Endothelial cell of umbilical vein (primary cell): ENCODE data around the gene INPP5B. TPM values are rescaled to one million over a fixed set of nuclear protein-coding genes. Genes with fewer than 3 reads are reported as not detected.

ENCODE experiments used
- BruUV-seq: library from RNA; stranded (reverse); fragments of 400-500 nt; replicated peaks from 2 replicates; lab custom pipeline; 2021; lab: Mats Ljungman, UMichigan
- CTCF ChIA-PET: fragments of 300-600, 350-600 bp; sonication (Branson Sonifier 250); formaldehyde crosslinking; loops from one replicate; lab custom pipeline; 2021; ENCODE audit warnings: antibody characterized with exemption, inconsistent platforms; lab: Charles Lee
- POLR2A ChIA-PET: fragments of 300-600, 350-600 bp; sonication (Branson Sonifier 250); formaldehyde crosslinking; loops from one replicate; lab custom pipeline; 2021; ENCODE audit warnings: antibody characterized with exemption, inconsistent platforms; lab: Charles Lee
- DNase-seq: peaks from one replicate; pipeline ENCODE4 v3.0.0-alpha.2; 2011; ENCODE audit warnings: low read depth, low spot score
- FAIRE-seq: peaks from 2 replicates; lab custom pipeline; 2011; peaks lifted over from hg19 to GRCh38; lab: Jason Lieb, UNC
- H2AFZ ChIP-seq: 2 replicates; pipeline ENCODE4 v1.6.0; 2012; ENCODE audit warnings: low read depth, low read length, control low read depth, inconsistent platforms
- H3K27ac ChIP-seq: 2 replicates; pipeline ENCODE4 v1.5.1; 2011; ENCODE audit warnings: low read depth, mild to moderate bottlenecking, control low read depth, low read length, moderate library complexity; ENCODE audit not compliant: insufficient read depth
- H3K27me3 ChIP-seq, 2 experiments: 2 replicates each; pipeline versions ENCODE4 v1.6.0 to v1.6.1; 2011; ENCODE audit warnings: low read length in 2 of 2, mixed read lengths in 1 of 2; ENCODE audit not compliant: control insufficient read depth in 2 of 2, insufficient read depth in 2 of 2
- H3K36me3 ChIP-seq, 2 experiments: 2 replicates in 1 of 2; 3 replicates in 1 of 2; pipeline ENCODE4 v1.5.1; 2011; ENCODE audit warnings: low read length in 2 of 2, mild to moderate bottlenecking in 1 of 2, moderate library complexity in 1 of 2; ENCODE audit not compliant: control insufficient read depth in 2 of 2, insufficient read depth in 2 of 2; ENCODE audit errors: extremely low read depth in 1 of 2
- H3K4me1 ChIP-seq: 3 replicates; pipeline ENCODE4 v1.5.1; 2011; ENCODE audit warnings: mild to moderate bottlenecking, low read length; ENCODE audit not compliant: control insufficient read depth, insufficient read depth; ENCODE audit errors: extremely low read depth
- H3K4me2 ChIP-seq: 2 replicates; pipeline ENCODE4 v1.6.1; 2011; ENCODE audit warnings: low read length, control low read depth, mixed read lengths; ENCODE audit not compliant: insufficient read depth
- H3K4me3 ChIP-seq, 3 experiments: fragments of 200-600 bp in 1 of 3; sonication (generic), shearing (Covaris generic) in 1 of 3; replicated peaks in 1 of 3; 2 replicates each; pipeline ENCODE4 v1.5.1; 2011 to 2016; ENCODE audit warnings: control low read depth in 3 of 3, low read length in 3 of 3, mild to moderate bottlenecking in 2 of 3, inconsistent platforms in 1 of 3, low read depth in 1 of 3, moderate library complexity in 1 of 3; ENCODE audit not compliant: insufficient read depth in 1 of 3
- H3K79me2 ChIP-seq: 2 replicates; pipeline ENCODE4 v1.6.0; 2012; ENCODE audit warnings: low read length, inconsistent platforms; ENCODE audit not compliant: control insufficient read depth, insufficient read depth
- H3K9ac ChIP-seq: replicated peaks from 2 replicates; pipeline ENCODE3; 2011; ENCODE audit warnings: low read length, control low read depth; ENCODE audit not compliant: insufficient read depth; ENCODE audit errors: extremely low read depth
- H3K9me1 ChIP-seq: replicated peaks from 3 replicates; pipeline ENCODE4 v1.6.0; 2011; ENCODE audit warnings: mild to moderate bottlenecking, low read length; ENCODE audit not compliant: control insufficient read depth, insufficient read depth; ENCODE audit errors: extremely low read depth
- H3K9me3 ChIP-seq: replicated peaks from 2 replicates; pipeline ENCODE4 v1.5.1; 2012; ENCODE audit warnings: low read length, inconsistent platforms; ENCODE audit not compliant: control insufficient read depth, insufficient read depth
- H4K20me1 ChIP-seq: replicated peaks from 2 replicates; pipeline ENCODE3; 2011; ENCODE audit warnings: mild to moderate bottlenecking, low read length; ENCODE audit not compliant: control insufficient read depth, insufficient read depth; ENCODE audit errors: extremely low read depth
- EZH2 ChIP-seq: IDR thresholded peaks from 2 replicates; pipeline ENCODE4 v1.6.1; 2012; ENCODE audit warnings: borderline replicate concordance, low read depth, mild to moderate bottlenecking, moderate library complexity, low read length, inconsistent platforms; ENCODE audit not compliant: severe bottlenecking
- FOS ChIP-seq: IDR thresholded peaks from 2 replicates; pipeline ENCODE4 v1.6.1; 2011; ENCODE audit warnings: mild to moderate bottlenecking, low read length, moderate library complexity, borderline replicate concordance; ENCODE audit not compliant: insufficient read depth
- GATA2 ChIP-seq: IDR thresholded peaks from 2 replicates; pipeline ENCODE4 v1.7.0; 2011; ENCODE audit warnings: low read depth, mild to moderate bottlenecking, moderate library complexity, mixed read lengths, low read length; ENCODE audit not compliant: insufficient read length, insufficient read depth
- JUN ChIP-seq: IDR thresholded peaks from 2 replicates; pipeline ENCODE4 v1.6.1; 2011; ENCODE audit warnings: borderline replicate concordance, low read depth; ENCODE audit not compliant: insufficient read length, insufficient read depth
- MAX ChIP-seq: IDR thresholded peaks from 2 replicates; pipeline ENCODE4 v1.6.1; 2011; ENCODE audit not compliant: insufficient read depth, insufficient read length
- MYC ChIP-seq: IDR thresholded peaks from one replicate; pipeline ENCODE4 v1.6.1; 2011; ENCODE audit warnings: mild to moderate bottlenecking, low read depth, low read length
- POLR2A ChIP-seq: IDR thresholded peaks from 2 replicates; pipeline ENCODE4 v1.6.1; 2012; ENCODE audit warnings: low read depth, mild to moderate bottlenecking, control low read depth, low read length
- POLR2AphosphoS5 ChIP-seq: IDR thresholded peaks from 2 replicates; pipeline ENCODE4 v1.6.1; 2012; ENCODE audit warnings: low read depth, mild to moderate bottlenecking, control low read depth, low read length, moderate library complexity; ENCODE audit not compliant: insufficient read depth
- dilution Hi-C: fragments of 300-500 bp; cut with MboI; formaldehyde crosslinking; loops from one replicate; pipeline ENCODE4 v1.15.0; 2019; ENCODE audit warnings: low sequenced_read_pairs; ENCODE audit not compliant: extremely low pct_ligation_motif_present
- intact Hi-C: fragments of 100-400 bp; cut with micrococcal nuclease; formaldehyde crosslinking; loops from one replicate; pipeline ENCODE4 v1.10.0; 2022
- polyA plus RNA-seq, 4 experiments: library from polyadenylated mRNA; depleted of rRNA in 3 of 4; stranded (reverse) in 3 of 4; unstranded in 1 of 4; fragments of >200 nt; gene quantifications; 2 replicates each; pipeline versions ENCODE4 v1.2.1 to v1.2.3, GENCODE V29; 2011 to 2012; ENCODE audit warnings: missing spikeins in 1 of 4
- total RNA-seq: library from RNA; stranded (reverse); gene quantifications from 2 replicates; pipeline ENCODE4 v1.2.3, GENCODE V29; 2021
- TF ChIP-seq, protein P1 (sequence below), 2 donors: IDR thresholded peaks; 1 replicate in 1 of 2; 2 replicates in 1 of 2; pipeline ENCODE4 v1.5.1; 2011; ENCODE audit warnings: low read length in 2 of 2, mild to moderate bottlenecking in 2 of 2, moderate library complexity in 2 of 2, control low read depth in 1 of 2, inconsistent platforms in 1 of 2, low read depth in 1 of 2; ENCODE audit not compliant: insufficient read depth in 1 of 2; ENCODE audit errors: extremely low read depth in 1 of 2

The INPP5B gene
- total and polyA plus RNA-seq, 2 donors (not counting 3 experiments of a cell fraction or from before 2014, with no cell fraction given), result 7.4 to 14.7 TPM

- dilution Hi-C loops, result no loop called here
- Histone ChIP-seq H3K9ac (no peak overlapping the region), H3K9me1 (no peaks in the 10 kb centered on the region), H3K9me3 (no peaks in the 10 kb centered on the region), H3K36me3 (peaks cover 0 to 12% of the 10 kb centered on the region in 2 experiments), H3K4me2 (no peak overlapping the region), H4K20me1 (no peaks in the 10 kb centered on the region), H3K27ac (peak overlapping the region; percentile 93), H3K79me2 (no peaks in the 10 kb centered on the region), H3K4me1 (peaks cover 12% of the 10 kb centered on the region), H3K27me3 (no peaks in the 10 kb centered on the region), H3K4me3 (no peak overlapping the region), H2AFZ (no peak overlapping the region)
- BruUV-seq, result no TSS peak
- DNase-seq, result no peak
- FAIRE-seq, result peak; percentile 59
- POLR2A ChIA-PET, result no interaction called here
- CTCF ChIA-PET, result no interaction called here
- intact Hi-C loops, result loop anchor here (5.0 kb wide), 1 partner anchor 53 kb away; no protein-coding TSS in a partner anchor
- TF ChIP-seq MAX (no peak), EZH2 (no peak), POLR2A (no peak)
Measured at GRCh38 chr1:37945251-37945650, 1.6 kb downstream of the INPP5B start.

GRCh38 chr1:37944816-37945215 lies 2.0 kb downstream of the INPP5B start:
- dilution Hi-C loops (no loop called here), intact Hi-C loops (loop anchor here (5.0 kb wide), 1 partner anchor 53 kb away; no protein-coding TSS in a partner anchor)
- no peaks in the 10 kb centered on the region for H3K79me2 ChIP-seq
- no TSS peak for BruUV-seq
- peaks cover 12% of the 10 kb centered on the region for H3K4me1 ChIP-seq
- no peak overlapping the region for H2AFZ ChIP-seq
- ChIA-PET CTCF (no interaction called here), POLR2A (no interaction called here)
- H3K9ac ChIP-seq, result no peak overlapping the region
- no peaks in the 10 kb centered on the region for H3K9me1 ChIP-seq
- no peaks in the 10 kb centered on the region for H4K20me1 ChIP-seq
- H3K36me3 ChIP-seq, result peaks cover 0 to 14% of the 10 kb centered on the region in 2 experiments
- no peaks in the 10 kb centered on the region for H3K27me3 ChIP-seq
- no peak overlapping the region for H3K4me2 ChIP-seq
- no peaks in the 10 kb centered on the region for H3K9me3 ChIP-seq
- H3K4me3 ChIP-seq, result no peak overlapping the region
- H3K27ac ChIP-seq, result no peak overlapping the region
- DNase-seq (no peak), FAIRE-seq (no peak)
- TF ChIP-seq MAX (no peak), POLR2A (no peak), EZH2 (no peak), MYC (no peak), JUN (no peak), GATA2 (no peak), POLR2AphosphoS5 (no peak), FOS (no peak)
- TF ChIP-seq, protein P1, sequence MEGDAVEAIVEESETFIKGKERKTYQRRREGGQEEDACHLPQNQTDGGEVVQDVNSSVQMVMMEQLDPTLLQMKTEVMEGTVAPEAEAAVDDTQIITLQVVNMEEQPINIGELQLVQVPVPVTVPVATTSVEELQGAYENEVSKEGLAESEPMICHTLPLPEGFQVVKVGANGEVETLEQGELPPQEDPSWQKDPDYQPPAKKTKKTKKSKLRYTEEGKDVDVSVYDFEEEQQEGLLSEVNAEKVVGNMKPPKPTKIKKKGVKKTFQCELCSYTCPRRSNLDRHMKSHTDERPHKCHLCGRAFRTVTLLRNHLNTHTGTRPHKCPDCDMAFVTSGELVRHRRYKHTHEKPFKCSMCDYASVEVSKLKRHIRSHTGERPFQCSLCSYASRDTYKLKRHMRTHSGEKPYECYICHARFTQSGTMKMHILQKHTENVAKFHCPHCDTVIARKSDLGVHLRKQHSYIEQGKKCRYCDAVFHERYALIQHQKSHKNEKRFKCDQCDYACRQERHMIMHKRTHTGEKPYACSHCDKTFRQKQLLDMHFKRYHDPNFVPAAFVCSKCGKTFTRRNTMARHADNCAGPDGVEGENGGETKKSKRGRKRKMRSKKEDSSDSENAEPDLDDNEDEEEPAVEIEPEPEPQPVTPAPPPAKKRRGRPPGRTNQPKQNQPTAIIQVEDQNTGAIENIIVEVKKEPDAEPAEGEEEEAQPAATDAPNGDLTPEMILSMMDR (IDR thresholded peaks at IDR 0.05; ENCODE audit: extremely low read depth in 1 of 2, insufficient read depth in 1 of 2, low read depth in 1 of 2, low read length in 2 of 2), result no peak
